Renal cortex interstitium (tissue), 11 donors: Measurements from ENCODE around the gene NCKAP5. TPM values are rescaled to one million over a fixed set of nuclear protein-coding genes. Genes with fewer than 3 reads are reported as not detected.

Source experiments
- DNase-seq, 11 donors: peaks; one replicate each; pipeline ENCODE4 v3.0.0-alpha.2; 2013; ENCODE audit warnings: low read depth in 9 of 11, low spot score in 4 of 11; ENCODE audit errors: extremely low read depth in 1 of 11
- polyA plus RNA-seq, 3 donors: library from polyadenylated mRNA; unstranded; fragments of 120-200 nt; gene quantifications; one replicate each; pipeline ENCODE4 v1.2.1, GENCODE V29; 2013; ENCODE audit not compliant: insufficient read length in 3 of 3

Gene NCKAP5
- polyA plus RNA-seq, 3 donors: 7.3 to 9.2 (median 7.7) TPM

DNA sequence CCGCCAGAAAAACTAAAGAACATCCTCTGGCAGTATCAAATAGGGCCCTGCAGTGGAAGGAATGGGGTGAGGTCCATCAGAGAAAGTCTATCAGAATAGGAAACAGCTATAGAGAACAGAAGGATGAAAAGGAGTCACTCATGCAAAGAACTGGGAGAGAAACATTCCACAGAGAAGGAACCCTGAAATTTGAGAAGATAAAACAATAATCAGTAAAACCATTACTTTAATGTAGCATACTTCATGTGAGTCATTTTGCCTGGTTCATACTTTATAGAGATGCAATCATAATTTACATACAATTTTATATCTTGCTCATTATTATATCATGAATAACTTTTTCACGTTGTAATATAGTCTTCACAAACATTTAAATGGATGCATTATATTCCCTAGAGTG is 402.2 kb downstream of the NCKAP5 start:
- no peak for DNase-seq

DNA sequence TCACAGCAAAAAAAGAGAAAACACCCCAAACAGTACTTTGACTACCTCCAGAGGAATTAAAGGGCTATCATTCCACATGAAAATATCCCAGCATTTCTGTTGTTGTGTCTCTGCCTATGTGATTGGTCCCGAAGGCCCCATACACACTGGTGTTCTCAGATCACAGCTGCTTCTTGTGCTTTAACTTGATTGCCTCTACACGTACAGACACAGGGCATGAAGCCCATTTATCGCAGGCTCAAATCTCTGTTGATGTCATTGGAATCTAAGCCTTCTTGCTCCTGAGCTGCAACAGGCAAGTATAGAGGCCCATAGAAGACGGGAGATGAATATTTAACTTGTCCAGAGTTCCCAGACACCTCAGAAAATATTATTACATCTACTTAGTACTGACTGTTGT is 405.2 kb downstream of the NCKAP5 start:
- no peak for DNase-seq

DNA sequence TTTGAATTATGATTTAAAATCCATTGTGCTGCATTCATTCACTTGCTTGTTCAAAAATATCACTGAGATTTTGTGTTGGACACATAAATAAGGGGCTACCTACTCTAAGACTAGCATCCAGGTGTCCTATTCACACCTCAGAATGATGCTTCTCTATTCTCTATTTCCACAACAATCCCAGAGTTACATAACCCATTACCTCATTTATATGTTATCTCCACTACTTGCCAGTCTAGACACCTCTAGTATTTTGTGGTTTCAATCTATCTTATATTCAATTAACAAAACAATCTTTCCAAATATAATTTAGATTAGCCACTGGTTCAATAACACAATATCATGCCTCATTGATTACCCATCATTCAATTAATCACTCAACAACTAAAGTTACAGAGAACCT is 409.8 kb downstream of the NCKAP5 start:
- no peak for DNase-seq

DNA sequence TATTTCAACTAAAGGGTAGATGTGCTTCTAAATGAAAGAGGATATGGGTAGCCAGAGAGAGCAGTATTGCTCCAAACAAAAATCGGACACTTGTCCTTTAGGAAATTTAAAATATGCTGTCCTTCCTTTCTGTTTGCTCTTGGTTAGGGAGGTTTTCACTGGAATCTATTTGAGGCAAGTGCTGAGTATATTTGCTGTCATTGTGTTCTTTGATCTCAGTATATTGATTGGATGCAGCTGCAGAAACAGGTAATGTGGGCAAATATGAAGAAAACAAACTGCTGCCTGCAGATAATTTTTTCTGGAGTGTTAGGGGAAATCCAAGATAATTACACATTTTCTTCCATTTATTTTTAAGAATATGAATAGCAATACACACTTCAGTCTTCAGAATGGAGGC is 410.2 kb downstream of the NCKAP5 start:
- no peak for DNase-seq

DNA sequence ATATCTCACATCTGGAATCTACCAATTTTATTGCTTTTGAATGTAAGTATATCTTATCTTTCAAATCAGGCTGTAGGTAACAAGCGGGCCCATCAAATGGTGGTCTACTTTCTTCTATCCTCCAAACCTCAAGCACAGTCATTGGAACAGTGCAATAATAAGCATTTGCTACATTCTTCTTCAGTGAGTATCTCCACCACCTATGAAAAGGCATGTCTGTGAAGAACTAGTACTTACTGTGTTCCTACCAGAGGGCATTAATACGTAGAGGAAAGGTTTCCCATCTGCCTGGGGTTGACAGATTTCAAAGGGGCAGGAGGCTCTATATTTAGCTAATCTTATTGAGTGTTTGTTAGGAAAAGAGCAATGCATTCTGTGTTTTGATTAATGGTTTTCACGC is 411.1 kb downstream of the NCKAP5 start:
- no peak for DNase-seq

DNA sequence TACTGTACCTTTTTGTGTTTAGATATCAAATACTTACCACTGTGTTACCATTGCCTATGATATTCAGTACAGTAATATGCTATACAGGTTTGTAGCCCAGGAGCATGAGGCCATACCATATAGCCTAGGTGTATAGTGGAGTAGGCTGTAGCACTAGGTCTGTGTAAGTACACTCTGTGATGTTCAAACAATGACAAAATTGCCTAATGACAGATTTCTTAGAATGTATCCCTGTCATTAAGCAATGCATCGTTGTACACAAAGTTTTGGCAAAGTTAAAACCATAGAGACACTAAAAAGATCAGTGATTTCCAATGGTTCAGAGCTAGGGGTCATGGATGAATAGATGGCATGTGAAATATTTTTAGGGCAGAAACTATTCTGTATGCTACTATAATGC is 415.5 kb downstream of the NCKAP5 start:
- DNase-seq: no peak

DNA sequence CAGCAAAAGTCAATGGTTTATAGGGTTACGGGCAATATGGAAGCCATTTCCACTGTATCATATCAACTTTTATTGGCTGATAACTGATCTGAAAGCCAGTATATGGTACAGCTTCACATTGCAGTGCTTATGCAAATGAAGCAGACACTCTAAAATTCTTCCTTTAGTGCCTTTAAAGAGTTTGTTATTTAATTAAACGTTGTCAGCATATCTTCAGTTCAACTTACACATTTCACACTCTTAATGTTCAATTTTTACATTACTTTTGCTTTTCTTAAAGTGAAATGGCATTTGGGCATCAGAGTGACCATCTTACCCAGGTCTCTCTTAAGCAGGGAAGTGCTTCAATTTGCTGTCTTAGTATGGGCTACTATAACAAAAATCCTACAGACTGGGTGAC is 420.1 kb downstream of the NCKAP5 start:
- DNase-seq: no peak

DNA sequence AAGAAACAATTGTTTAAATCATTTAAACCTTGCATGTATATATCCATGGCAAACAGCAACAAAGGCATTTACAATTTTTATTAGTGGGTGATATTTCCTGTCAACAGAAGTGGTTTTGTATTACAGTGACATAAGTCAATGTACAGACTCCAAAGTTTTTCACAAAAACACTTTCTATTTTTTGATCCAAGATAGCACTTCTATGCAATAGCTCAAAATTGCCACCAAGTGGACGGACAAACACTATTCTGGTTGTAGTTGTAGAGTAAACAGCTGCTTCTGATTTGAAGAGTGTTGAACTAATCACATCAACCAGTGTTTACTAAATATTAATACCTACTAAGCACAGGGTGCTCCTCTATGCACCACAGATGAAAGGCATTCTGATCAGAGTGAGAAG is 421.4 kb downstream of the NCKAP5 start:
- no peak for DNase-seq

DNA sequence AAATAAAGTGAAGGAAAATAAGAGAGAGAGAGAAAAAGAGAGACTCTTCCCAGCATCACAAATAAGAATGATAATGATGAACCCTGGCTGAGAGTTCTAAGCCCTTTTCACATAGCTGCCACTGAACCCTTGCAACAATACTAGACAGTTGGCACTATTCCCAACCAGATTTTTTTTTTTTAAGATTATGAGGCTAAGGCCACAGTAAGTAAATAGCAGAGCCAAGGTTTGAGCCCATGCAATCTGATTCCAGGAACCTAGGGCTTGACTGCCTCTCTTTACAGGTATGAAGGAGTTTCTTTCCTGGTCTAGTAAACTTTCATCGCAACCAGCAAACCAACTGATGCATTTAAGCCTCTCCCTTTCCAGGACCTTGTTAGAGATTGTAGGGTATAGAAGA is 424.6 kb downstream of the NCKAP5 start:
- peak in 1 of 11 donors; percentile 2 for DNase-seq

DNA sequence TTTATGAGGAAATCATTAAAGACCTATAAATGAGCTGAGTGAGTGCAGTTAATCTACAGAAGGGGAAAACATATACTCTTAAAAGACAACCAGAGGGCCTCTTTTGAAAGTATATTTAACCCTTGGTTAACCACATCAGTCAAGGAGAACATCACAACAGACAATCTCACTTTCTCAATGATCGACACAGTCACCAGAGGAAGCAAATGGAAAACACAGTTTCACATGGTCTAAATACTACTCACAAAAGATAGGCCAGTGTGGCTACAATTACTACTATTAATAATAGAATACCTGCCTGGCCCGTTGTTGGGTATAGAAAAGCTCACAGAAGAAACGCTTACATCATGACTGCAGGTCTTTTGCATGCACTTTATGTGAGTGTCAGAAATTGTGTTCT is 426.2 kb downstream of the NCKAP5 start:
- no peak for DNase-seq

DNA sequence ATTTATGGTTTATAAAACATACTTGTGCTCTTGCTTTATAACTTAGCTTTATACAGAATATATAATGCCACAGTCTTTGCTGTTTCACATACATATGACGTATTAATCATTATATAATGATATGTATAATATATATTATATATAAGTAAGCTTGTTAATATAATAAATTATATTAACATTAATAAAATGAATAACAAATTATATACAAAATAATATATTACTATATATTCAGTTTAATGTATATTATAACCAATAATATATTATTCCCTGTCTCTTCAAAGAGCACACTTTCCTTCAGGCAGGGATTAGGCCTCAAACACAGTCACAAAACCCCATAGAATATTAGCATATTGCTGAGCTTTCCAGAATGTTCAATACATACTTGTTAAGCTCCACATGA is 427.6 kb downstream of the NCKAP5 start:
- DNase-seq: no peak

DNA sequence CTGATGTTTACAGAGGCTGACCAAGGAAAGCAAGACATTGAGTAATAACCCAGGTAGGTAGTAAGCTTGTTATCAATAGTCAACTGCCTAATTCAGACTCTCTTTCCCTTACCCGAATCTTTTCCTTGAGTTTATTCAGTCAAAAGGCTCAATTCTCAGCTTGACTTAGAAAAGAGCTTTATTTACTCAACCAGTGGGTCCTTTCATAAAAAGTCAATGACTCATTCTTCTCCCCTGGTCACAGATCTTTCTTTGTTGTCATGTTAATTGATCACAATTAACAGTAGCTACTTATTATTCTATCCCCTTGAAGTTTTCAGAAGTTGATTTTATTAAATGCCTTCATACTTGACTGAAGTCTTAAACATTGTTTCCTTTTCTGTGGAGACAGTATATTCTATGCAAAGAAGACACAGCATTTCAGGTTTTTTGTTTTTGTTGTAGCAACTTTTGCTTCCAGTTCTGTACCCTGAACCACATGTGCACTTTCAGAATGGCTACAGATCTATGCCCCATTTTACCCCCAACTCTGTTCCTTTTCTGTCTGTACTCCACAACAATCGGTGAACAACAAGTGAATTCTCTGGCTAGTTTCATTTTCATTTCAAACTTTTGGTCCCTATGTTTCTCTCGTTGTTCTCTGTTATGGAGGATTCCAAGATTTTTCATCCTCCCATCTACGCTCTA is 428.3 kb downstream of the NCKAP5 start:
- DNase-seq: no peak

DNA sequence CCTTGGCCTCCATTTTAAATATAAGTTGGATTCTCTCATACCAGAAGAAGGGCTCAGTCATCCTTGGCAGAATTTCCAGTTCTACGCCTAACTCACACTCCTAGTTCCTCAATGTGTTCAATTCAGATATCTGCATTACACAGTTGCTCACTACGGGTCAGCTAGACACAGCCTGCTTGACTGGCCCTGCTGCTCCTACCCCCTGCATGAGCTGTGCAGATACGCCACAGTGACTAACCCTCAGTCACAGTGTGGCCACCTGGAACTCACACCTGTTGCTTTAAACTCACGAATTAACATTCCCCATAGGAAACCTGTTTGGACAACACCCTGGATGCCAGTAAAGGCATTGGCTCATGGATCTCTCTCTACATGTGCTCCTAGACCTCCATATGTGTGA is 429.6 kb downstream of the NCKAP5 start:
- no peak for DNase-seq

DNA sequence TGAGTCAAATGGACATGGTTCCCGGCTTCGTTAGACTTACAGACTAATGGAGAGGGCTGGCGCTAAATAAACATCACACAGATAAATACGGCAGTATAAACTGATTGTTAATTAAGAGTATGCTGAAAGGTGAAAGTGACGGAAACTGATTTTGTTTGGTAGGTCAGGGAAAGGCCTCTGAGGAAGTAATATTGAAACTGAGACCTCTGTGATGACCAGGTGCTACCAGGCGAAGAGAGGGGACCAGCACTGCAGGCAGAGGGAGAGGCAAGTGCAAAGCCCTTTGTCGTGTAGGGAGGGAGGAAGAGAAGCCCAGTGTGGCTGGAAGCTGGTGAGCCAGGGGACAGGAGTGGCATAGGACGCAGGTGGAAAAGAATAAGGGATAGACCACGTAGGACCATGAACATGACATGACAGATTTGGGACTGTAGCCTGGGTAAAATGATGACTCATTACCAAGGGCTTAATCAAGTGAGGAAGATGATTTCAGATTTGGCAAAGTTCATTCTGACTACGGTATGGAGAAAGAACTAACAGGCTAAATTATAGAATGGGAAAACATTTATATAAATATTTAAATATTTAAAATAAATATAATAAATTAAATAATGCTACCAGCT is 433.1 kb downstream of the NCKAP5 start:
- DNase-seq: no peak

DNA sequence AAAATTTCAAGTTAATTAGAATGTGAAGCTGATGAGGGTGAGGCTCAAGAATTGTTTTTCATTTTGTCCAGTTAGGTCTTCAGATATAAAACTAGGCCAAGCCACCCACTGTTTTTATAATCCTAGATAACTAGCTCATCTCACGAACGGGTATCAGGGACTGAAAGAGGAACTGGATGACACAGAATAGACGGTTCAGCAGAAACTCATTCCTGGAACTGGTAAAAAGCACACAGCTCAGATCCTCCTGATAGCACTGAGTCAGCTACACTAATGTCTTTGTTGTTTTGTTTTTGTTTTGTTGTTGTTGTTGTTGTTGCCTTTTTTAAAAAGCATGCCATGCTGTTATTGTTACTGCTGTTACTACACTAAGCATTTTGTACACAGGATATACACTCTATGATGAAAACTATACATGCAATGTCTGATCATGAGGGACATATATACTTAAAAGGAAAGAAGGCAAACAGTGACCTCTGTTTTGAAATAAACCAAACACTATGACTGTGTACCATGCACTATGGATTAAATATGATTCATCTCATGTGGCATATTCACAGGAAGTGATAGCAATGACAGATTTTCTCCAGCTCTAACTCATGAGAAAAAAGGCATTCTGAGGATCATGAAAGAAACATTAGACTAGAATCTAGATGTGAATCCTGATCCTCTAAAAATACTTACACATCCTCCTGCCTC is 437.6 kb downstream of the NCKAP5 start:
- DNase-seq: no peak

DNA sequence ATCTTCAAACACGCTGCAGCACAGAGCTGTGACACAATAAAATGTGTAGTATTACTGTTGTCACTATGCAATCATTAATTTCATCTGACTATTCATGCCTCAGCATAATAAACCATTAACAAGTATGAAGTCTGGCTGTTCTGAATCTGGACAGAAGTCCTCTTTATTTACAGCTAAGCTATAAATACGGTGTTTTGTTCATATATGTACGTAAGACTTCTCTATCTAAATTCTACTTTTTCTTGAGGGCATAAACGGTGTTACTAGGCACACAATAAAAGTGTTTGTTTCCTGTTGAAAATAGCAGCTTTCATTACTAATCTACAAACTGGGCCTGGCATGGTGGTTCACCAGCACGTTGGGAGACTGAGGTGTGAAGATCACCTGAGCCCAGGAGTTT is 443.8 kb downstream of the NCKAP5 start:
- DNase-seq: no peak

DNA sequence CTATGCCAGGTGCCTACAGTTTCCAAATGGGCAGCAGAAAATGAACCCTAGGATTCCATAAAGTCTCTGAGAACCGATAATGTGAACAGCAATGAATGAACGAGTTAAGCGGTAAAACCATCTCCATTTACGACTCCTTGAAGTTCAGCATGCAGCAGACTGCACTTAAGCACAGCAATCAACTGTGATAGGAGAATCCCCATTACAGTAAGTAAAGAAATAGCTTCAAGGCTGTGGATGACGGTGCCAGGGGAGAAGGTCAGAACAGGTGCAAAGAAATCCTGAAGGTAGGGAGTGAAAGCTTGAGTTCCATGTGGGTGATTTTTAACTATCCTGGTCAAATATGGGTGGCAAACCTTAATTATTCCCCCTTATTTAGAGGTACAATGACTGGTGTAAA is 444.4 kb downstream of the NCKAP5 start:
- no peak for DNase-seq

DNA sequence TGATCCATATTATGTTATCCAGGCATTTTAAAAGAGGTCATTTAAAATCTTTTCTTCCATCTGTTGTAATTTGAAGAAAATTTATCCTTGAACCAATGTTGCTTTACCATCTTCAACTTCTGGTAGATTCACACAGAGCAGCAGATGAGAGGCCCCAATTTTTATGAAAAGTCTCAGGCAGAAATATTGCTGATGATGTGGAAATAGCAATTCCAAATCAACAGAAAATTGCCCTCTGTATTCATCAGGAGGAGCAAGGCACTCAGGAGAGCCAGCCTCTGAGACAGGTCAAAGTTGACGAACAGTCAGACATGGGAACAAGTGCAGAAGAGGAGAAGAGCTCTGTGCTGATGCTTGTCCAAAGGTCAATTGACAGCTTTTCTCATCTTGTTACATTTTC is 444.9 kb downstream of the NCKAP5 start:
- no peak for DNase-seq

DNA sequence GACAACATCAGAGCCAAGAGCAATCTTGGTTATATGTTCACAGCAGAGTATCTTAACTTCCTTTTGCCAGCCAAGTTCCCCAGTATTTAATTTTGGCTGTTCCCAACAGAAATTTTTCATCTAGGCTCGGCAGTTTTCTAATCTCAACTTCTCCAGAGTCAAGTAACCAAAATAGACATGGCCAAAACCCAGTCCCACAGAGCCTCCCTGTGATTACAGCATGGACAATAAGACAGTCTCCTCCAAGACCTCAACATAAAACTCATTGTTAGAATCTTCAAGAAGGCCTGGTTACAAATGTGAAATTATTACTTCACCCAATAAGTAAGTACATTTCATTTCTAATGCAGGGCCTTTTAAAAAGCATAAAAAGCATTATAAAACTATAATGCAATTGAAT is 445.7 kb downstream of the NCKAP5 start:
- no peak for DNase-seq

DNA sequence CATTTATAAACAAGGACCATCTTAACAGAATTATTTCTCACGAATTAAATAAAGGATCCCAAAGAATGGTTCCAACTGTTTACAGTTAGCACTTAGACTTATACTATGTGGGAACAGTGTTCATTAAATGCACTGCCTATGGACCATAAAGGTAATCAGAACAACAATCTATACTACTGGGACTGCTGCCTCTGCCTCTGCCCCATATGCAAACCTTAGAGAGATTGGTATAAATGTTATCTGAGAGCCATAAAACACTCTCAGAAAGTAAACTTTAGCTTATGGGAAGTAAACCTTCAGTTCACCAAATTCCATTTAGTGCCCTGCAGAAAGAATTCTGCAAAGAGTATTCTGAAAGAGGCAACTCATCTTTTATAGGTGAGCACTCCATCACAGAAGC is 448.0 kb downstream of the NCKAP5 start:
- DNase-seq: no peak

DNA sequence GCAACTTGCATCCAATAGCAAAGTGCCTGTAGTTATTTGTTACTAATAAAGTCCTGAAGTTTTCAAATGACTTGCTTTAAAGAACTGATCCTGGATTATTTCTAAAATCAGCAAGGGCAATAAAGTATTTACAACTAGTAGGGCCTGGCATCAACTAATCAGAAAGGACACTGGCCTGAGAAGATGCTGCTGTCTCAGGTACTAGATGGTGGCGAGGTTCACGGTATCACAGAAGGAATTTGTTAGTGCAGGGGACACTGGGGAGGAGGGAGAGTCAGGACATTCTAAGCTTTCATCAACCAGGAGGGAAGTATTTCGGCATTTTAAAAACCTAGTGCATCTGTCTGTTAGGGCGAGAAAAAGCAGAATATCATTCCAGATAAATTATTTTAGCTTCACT is 458.1 kb downstream of the NCKAP5 start:
- no peak for DNase-seq
